ENCODE data around the gene AP1M1. TPM values are rescaled to one million over a fixed set of nuclear protein-coding genes. Genes with fewer than 3 reads are reported as not detected.

Gene AP1M1
- total RNA-seq, 1 experiment from 2014 or later: 27.7 TPM

DNA sequence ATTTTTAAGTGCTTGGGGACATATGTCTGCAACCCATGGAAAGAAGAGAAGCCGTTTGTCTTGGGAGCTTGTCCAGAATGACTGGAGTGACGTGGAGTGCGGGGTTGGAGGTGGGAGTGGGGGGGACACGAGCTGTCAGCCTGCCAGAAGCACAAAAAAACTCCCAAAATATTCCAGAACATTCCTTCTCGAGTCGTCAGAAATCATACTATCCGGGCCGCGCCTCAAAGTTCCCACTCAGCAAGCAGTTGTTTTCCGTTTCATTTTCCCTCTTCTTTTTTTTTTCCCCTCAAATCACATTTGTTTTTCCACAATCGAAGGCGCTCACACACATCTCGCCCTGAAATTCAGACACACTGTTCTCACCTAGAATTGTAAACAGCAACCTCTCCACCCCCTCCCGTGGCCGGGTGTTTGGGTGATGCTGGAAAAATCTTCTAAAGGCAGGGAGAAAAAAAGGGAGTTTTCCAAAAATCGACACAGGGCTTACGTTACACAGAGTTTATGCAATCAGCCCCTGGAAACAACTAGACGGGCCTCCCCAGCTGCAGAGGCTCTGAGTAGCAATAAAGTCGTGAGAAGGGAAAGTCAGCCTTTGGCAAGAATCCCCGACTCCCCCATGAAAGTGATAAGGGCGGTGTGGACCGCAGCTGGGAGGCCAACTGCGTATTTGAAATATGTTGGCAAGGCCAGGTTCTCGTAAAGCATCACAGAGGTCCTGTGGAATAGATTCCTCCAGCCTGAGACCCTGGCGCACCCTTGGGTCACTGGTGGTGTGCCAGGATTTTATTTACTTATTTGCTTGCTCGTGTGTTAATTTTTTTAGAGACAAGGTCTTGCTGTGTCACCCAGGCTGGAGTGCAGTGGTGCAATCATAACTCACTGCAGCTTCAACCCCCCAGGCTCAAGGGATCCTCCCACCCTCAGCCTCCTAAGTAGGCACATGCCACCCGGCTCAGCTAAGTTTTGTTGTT is 95.7 kb downstream of the AP1M1 start:
- POLR2A ChIA-PET: interaction anchor here (0.7 kb wide), 1 partner anchor 10 kb away, joined by 5 read pairs; no protein-coding TSS in a partner anchor
- CTCF ChIA-PET: interaction anchor here (0.8 to 1.5 kb wide), 3 partner anchors 45 to 107 kb away, joined by 3 to 4 read pairs (median 3); no protein-coding TSS in a partner anchor
- H3K4me1 Mint-ChIP-seq: no peaks in the 10 kb centered on the region

DNA sequence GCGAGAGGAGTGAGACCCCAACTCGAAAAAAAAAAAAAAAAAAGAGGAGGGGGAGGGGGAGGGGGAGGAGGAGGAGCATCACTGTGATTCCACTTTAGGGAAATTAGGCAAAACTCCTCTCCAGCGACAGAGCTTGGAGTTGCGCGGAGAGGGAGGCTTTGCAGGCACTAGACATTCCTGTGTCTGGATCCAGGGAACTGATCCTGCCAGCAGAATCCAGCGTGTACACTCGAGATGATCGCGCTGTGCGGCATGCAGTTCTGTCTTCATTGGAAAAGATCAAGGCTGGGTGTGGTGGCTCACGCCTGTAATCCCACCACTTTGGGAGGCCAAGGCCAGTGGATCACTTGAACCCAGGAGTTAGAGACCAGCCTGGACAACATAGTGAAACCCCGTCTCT is 97.3 kb downstream of the AP1M1 start:
- no peaks in the 10 kb centered on the region for H3K9me3 Mint-ChIP-seq
- no peaks in the 10 kb centered on the region for H3K36me3 Mint-ChIP-seq
- no peak for TF ChIP-seq RELA (CRISPR knock-in tag; IDR thresholded peaks at IDR 0.05; ENCODE audit: borderline replicate concordance)
- TF ChIP-seq, protein P1, sequence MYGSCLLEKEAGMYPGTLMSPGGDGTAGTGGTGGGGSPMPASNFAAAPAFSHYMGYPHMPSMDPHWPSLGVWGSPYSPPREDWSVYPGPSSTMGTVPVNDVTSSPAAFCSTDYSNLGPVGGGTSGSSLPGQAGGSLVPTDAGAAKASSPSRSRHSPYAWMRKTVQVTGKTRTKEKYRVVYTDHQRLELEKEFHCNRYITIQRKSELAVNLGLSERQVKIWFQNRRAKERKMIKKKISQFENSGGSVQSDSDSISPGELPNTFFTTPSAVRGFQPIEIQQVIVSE (CRISPR knock-in tag; IDR thresholded peaks at IDR 0.05; ENCODE audit: borderline replicate concordance): no peak
- TF ChIP-seq ATF1 (CRISPR knock-in tag; IDR thresholded peaks at IDR 0.05): no peak
- TF ChIP-seq NFE2L1 (CRISPR knock-in tag; IDR thresholded peaks at IDR 0.05): no peak
- no peak for TF ChIP-seq ZNF263 (CRISPR knock-in tag; IDR thresholded peaks at IDR 0.05; ENCODE audit: low read depth)
- no peak for TF ChIP-seq PRRX2 (CRISPR knock-in tag; IDR thresholded peaks at IDR 0.05)
- TF ChIP-seq TCF7 (CRISPR knock-in tag; IDR thresholded peaks at IDR 0.05; ENCODE audit: low read depth): no peak
- TF ChIP-seq, protein P2, sequence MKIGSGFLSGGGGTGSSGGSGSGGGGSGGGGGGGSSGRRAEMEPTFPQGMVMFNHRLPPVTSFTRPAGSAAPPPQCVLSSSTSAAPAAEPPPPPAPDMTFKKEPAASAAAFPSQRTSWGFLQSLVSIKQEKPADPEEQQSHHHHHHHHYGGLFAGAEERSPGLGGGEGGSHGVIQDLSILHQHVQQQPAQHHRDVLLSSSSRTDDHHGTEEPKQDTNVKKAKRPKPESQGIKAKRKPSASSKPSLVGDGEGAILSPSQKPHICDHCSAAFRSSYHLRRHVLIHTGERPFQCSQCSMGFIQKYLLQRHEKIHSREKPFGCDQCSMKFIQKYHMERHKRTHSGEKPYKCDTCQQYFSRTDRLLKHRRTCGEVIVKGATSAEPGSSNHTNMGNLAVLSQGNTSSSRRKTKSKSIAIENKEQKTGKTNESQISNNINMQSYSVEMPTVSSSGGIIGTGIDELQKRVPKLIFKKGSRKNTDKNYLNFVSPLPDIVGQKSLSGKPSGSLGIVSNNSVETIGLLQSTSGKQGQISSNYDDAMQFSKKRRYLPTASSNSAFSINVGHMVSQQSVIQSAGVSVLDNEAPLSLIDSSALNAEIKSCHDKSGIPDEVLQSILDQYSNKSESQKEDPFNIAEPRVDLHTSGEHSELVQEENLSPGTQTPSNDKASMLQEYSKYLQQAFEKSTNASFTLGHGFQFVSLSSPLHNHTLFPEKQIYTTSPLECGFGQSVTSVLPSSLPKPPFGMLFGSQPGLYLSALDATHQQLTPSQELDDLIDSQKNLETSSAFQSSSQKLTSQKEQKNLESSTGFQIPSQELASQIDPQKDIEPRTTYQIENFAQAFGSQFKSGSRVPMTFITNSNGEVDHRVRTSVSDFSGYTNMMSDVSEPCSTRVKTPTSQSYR (CRISPR knock-in tag; IDR thresholded peaks at IDR 0.05): no peak
- H3K27me3 Mint-ChIP-seq (ENCODE audit: low read depth): no peaks in the 10 kb centered on the region
- ChIA-PET CTCF (interaction anchor here (0.5 kb wide), 1 partner anchor 1190 kb away, joined by 4 read pairs; no protein-coding TSS in a partner anchor), POLR2A (no interaction called here)
- DNase-seq (ENCODE audit: low spot score): no peak
- ATAC-seq: no peak
- no peak overlapping the region for H3K27ac Mint-ChIP-seq
- H3K4me1 Mint-ChIP-seq: no peaks in the 10 kb centered on the region
- no peak overlapping the region for H3K4me3 Mint-ChIP-seq

More for the DNA sequence above, 95.7 kb downstream of the AP1M1 start:
- ATAC-seq: no peak
- Mint-ChIP-seq H3K4me3 (no peak overlapping the region), H3K36me3 (no peaks in the 10 kb centered on the region), H3K27ac (no peak overlapping the region), H3K27me3 (ENCODE audit: low read depth) (no peaks in the 10 kb centered on the region), H3K9me3 (peaks cover 3% of the 10 kb centered on the region; the same call in 1 of the 2 replicates)
- TF ChIP-seq, protein P3, sequence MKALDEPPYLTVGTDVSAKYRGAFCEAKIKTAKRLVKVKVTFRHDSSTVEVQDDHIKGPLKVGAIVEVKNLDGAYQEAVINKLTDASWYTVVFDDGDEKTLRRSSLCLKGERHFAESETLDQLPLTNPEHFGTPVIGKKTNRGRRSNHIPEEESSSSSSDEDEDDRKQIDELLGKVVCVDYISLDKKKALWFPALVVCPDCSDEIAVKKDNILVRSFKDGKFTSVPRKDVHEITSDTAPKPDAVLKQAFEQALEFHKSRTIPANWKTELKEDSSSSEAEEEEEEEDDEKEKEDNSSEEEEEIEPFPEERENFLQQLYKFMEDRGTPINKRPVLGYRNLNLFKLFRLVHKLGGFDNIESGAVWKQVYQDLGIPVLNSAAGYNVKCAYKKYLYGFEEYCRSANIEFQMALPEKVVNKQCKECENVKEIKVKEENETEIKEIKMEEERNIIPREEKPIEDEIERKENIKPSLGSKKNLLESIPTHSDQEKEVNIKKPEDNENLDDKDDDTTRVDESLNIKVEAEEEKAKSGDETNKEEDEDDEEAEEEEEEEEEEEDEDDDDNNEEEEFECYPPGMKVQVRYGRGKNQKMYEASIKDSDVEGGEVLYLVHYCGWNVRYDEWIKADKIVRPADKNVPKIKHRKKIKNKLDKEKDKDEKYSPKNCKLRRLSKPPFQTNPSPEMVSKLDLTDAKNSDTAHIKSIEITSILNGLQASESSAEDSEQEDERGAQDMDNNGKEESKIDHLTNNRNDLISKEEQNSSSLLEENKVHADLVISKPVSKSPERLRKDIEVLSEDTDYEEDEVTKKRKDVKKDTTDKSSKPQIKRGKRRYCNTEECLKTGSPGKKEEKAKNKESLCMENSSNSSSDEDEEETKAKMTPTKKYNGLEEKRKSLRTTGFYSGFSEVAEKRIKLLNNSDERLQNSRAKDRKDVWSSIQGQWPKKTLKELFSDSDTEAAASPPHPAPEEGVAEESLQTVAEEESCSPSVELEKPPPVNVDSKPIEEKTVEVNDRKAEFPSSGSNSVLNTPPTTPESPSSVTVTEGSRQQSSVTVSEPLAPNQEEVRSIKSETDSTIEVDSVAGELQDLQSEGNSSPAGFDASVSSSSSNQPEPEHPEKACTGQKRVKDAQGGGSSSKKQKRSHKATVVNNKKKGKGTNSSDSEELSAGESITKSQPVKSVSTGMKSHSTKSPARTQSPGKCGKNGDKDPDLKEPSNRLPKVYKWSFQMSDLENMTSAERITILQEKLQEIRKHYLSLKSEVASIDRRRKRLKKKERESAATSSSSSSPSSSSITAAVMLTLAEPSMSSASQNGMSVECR (CRISPR knock-in tag; IDR thresholded peaks at IDR 0.05; ENCODE audit: borderline replicate concordance): no peak
- TF ChIP-seq, protein P4, sequence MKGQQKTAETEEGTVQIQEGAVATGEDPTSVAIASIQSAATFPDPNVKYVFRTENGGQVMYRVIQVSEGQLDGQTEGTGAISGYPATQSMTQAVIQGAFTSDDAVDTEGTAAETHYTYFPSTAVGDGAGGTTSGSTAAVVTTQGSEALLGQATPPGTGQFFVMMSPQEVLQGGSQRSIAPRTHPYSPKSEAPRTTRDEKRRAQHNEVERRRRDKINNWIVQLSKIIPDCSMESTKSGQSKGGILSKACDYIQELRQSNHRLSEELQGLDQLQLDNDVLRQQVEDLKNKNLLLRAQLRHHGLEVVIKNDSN (CRISPR knock-in tag; IDR thresholded peaks at IDR 0.05): no peak
- TF ChIP-seq, protein P5, sequence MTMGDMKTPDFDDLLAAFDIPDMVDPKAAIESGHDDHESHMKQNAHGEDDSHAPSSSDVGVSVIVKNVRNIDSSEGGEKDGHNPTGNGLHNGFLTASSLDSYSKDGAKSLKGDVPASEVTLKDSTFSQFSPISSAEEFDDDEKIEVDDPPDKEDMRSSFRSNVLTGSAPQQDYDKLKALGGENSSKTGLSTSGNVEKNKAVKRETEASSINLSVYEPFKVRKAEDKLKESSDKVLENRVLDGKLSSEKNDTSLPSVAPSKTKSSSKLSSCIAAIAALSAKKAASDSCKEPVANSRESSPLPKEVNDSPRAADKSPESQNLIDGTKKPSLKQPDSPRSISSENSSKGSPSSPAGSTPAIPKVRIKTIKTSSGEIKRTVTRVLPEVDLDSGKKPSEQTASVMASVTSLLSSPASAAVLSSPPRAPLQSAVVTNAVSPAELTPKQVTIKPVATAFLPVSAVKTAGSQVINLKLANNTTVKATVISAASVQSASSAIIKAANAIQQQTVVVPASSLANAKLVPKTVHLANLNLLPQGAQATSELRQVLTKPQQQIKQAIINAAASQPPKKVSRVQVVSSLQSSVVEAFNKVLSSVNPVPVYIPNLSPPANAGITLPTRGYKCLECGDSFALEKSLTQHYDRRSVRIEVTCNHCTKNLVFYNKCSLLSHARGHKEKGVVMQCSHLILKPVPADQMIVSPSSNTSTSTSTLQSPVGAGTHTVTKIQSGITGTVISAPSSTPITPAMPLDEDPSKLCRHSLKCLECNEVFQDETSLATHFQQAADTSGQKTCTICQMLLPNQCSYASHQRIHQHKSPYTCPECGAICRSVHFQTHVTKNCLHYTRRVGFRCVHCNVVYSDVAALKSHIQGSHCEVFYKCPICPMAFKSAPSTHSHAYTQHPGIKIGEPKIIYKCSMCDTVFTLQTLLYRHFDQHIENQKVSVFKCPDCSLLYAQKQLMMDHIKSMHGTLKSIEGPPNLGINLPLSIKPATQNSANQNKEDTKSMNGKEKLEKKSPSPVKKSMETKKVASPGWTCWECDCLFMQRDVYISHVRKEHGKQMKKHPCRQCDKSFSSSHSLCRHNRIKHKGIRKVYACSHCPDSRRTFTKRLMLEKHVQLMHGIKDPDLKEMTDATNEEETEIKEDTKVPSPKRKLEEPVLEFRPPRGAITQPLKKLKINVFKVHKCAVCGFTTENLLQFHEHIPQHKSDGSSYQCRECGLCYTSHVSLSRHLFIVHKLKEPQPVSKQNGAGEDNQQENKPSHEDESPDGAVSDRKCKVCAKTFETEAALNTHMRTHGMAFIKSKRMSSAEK (CRISPR knock-in tag; IDR thresholded peaks at IDR 0.05; ENCODE audit: borderline replicate concordance): no peak
- TF ChIP-seq FOXK1 (CRISPR knock-in tag; IDR thresholded peaks at IDR 0.05): no peak
- no peak for TF ChIP-seq IRF2 (CRISPR knock-in tag; IDR thresholded peaks at IDR 0.05; ENCODE audit: borderline replicate concordance, low read depth)
- TF ChIP-seq, protein P6, sequence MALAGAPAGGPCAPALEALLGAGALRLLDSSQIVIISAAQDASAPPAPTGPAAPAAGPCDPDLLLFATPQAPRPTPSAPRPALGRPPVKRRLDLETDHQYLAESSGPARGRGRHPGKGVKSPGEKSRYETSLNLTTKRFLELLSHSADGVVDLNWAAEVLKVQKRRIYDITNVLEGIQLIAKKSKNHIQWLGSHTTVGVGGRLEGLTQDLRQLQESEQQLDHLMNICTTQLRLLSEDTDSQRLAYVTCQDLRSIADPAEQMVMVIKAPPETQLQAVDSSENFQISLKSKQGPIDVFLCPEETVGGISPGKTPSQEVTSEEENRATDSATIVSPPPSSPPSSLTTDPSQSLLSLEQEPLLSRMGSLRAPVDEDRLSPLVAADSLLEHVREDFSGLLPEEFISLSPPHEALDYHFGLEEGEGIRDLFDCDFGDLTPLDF (CRISPR knock-in tag; IDR thresholded peaks at IDR 0.05): no peak
- no peak for TF ChIP-seq EMX1 (CRISPR knock-in tag; IDR thresholded peaks at IDR 0.05)
- DNase-seq (ENCODE audit: low spot score): no peak
